ENCODE measurements around the gene ADH7. TPM values are rescaled to one million over a fixed set of nuclear protein-coding genes. Genes with fewer than 3 reads are reported as not detected.
A peak's percentile ranks its signal among the peaks of the same experiment; 100 is the strongest.

ADH7 gene
- total and polyA plus RNA-seq, 2 experiments from 2014 or later: not detected

GRCh38 chr4:99379571-99379970, 55.6 kb downstream of the ADH7 start:
- H3K4me3 ChIP-seq: no peak overlapping the region
- H2AFZ ChIP-seq: no peak overlapping the region
- H3K4me1 ChIP-seq (ENCODE audit: insufficient read depth): no peaks in the 10 kb centered on the region
- DNase-seq (ENCODE audit: low spot score) (no peak), ATAC-seq (no peak)
- Mint-ChIP-seq H3K36me3 (ENCODE audit: low read depth) (0 out of 3 replicates have a peak, but pooled peaks cover 2% of the 10 kb centered on the region), H3K9me3 (peaks cover 17% of the 10 kb centered on the region), H3K27ac (no peak overlapping the region), H3K4me1 (no peaks in the 10 kb centered on the region), H3K27me3 (ENCODE audit: insufficient read depth, low read depth, poor library complexity) (peaks cover 3% of the 10 kb centered on the region), H3K4me3 (no peak overlapping the region)
- H3F3A ChIP-seq (replicated peaks; ENCODE audit: low read depth): no peaks in the 10 kb centered on the region
- no peaks in the 10 kb centered on the region for H4K20me1 ChIP-seq (replicated peaks; ENCODE audit: insufficient read depth)
- no peak overlapping the region for H3K4me2 ChIP-seq
- H3K36me3 ChIP-seq (ENCODE audit: insufficient read depth): no peaks in the 10 kb centered on the region
- TF ChIP-seq EZH2 (IDR thresholded peaks at IDR 0.05; ENCODE audit: low read depth, unreplicated experiment) (no peak), NANOG (IDR thresholded peaks at IDR 0.05; ENCODE audit: borderline replicate concordance) (no peak), CREB1 (CRISPR knock-in tag; IDR thresholded peaks at IDR 0.05; ENCODE audit: low read depth) (no peak), ZNF114 (CRISPR knock-in tag; IDR thresholded peaks at IDR 0.05) (no peak), CTCF (conservative IDR thresholded peaks at IDR 0.05; ENCODE audit: low read depth in 2 of 2) (no peak), POLR2AphosphoS5 (IDR thresholded peaks at IDR 0.05; ENCODE audit: low read depth) (no peak)
- peaks cover 8% of the 10 kb centered on the region; the same call in 1 of the 2 replicates for H3K9me2 ChIP-seq (ENCODE audit: insufficient read depth)
- no peak overlapping the region for H3K27ac ChIP-seq (ENCODE audit: low read depth)
- H3K27me3 ChIP-seq (ENCODE audit: insufficient read depth): no peaks in the 10 kb centered on the region
- H3K79me2 ChIP-seq (replicated peaks; ENCODE audit: insufficient read depth): no peaks in the 10 kb centered on the region

GRCh38 chr4:99378876-99379275, 56.3 kb downstream of the ADH7 start:
- peak; percentile 24 for DNase-seq (ENCODE audit: low spot score)
- Histone ChIP-seq H3F3A (replicated peaks; ENCODE audit: low read depth) (no peaks in the 10 kb centered on the region), H4K20me1 (replicated peaks; ENCODE audit: insufficient read depth) (no peaks in the 10 kb centered on the region), H3K9me2 (ENCODE audit: insufficient read depth) (peaks cover 7% of the 10 kb centered on the region; the same call in 1 of the 2 replicates), H3K4me3 (no peak overlapping the region), H3K4me2 (no peak overlapping the region), H3K27me3 (ENCODE audit: insufficient read depth) (no peaks in the 10 kb centered on the region), H3K36me3 (ENCODE audit: insufficient read depth) (no peaks in the 10 kb centered on the region), H3K79me2 (replicated peaks; ENCODE audit: insufficient read depth) (no peaks in the 10 kb centered on the region), H2AFZ (no peak overlapping the region), H3K27ac (ENCODE audit: low read depth) (no peak overlapping the region), H3K4me1 (ENCODE audit: insufficient read depth) (no peaks in the 10 kb centered on the region)
- peaks cover 22% of the 10 kb centered on the region for H3K9me3 Mint-ChIP-seq
- peaks cover 5% of the 10 kb centered on the region; the same call in 1 of the 3 replicates for H3K36me3 Mint-ChIP-seq (ENCODE audit: low read depth)
- H3K4me1 Mint-ChIP-seq: no peaks in the 10 kb centered on the region
- H3K4me3 Mint-ChIP-seq: no peak overlapping the region
- ATAC-seq: no peak
- H3K27ac Mint-ChIP-seq: no peak overlapping the region
- peaks cover 3% of the 10 kb centered on the region for H3K27me3 Mint-ChIP-seq (ENCODE audit: insufficient read depth, low read depth, poor library complexity)
- TF ChIP-seq REST (IDR thresholded peaks at IDR 0.05; ENCODE audit: unreplicated experiment): no peak
- no peak for TF ChIP-seq POLR2AphosphoS5 (IDR thresholded peaks at IDR 0.05; ENCODE audit: low read depth)
- TF ChIP-seq NANOG (IDR thresholded peaks at IDR 0.05; ENCODE audit: borderline replicate concordance): no peak
- TF ChIP-seq EZH2 (IDR thresholded peaks at IDR 0.05; ENCODE audit: low read depth, unreplicated experiment): no peak
- no peak for TF ChIP-seq JUNB (IDR thresholded peaks at IDR 0.05; ENCODE audit: unreplicated experiment)
- no peak for TF ChIP-seq CTCF (conservative IDR thresholded peaks at IDR 0.05; ENCODE audit: low read depth in 2 of 2)
- no peak for TF ChIP-seq ZNF114 (CRISPR knock-in tag; IDR thresholded peaks at IDR 0.05)
